Stimulated activated CD8-positive, alpha-beta memory T cell treated with anti-CD3 and anti-CD28 coated beads, Interleukin-7, amount 100 ng/mL, for 24 hours (primary cell): ENCODE measurements around the gene DYNLT1.
"Not testable (repeated sequence)": the region's sequence is repeated elsewhere in the genome, so short reads cannot be mapped to it uniquely, and the experiment has no call there.

ENCODE experiments used
- DNase-seq: peaks from one replicate; pipeline ENCODE4 v3.0.0-alpha.2; 2020; ENCODE audit warnings: low read depth

Gene DYNLT1

GRCh38 chr6:158644231-158645063 lies at the start of gene DYNLT1:
Gene DYNLT1, minus strand, starts transcription at chr6:158644743. Its CDS starts 35 bp downstream, at chr6:158644708.
- peak; percentile 84 for DNase-seq

- DNase-seq, result no peak
These were observed 44.3 kb upstream of the DYNLT1 start for GRCh38 chr6:158688860-158689259.

GRCh38 chr6:158687506-158687905 lies 43.0 kb upstream of the DYNLT1 start:
- no peak for DNase-seq

GRCh38 chr6:158686791-158687381 lies 42.3 kb upstream of the DYNLT1 start:
- no peak for DNase-seq

GRCh38 chr6:158686311-158686710 lies 41.8 kb upstream of the DYNLT1 start:
- DNase-seq, result no peak

- DNase-seq, result no peak
These were observed 40.3 kb upstream of the DYNLT1 start for GRCh38 chr6:158684745-158685324.

- no peak for DNase-seq
These were observed 39.8 kb upstream of the DYNLT1 start for GRCh38 chr6:158684311-158684710.

GRCh38 chr6:158680481-158680880 lies 35.9 kb upstream of the DYNLT1 start:
- no peak for DNase-seq

GRCh38 chr6:158680015-158680414 lies 35.5 kb upstream of the DYNLT1 start:
- DNase-seq, result no peak

- no peak for DNase-seq
These were observed 33.5 kb upstream of the DYNLT1 start for GRCh38 chr6:158677906-158678578.

GRCh38 chr6:158677094-158677493 lies 32.6 kb upstream of the DYNLT1 start:
- not testable (repeated sequence) for DNase-seq

- DNase-seq, result no peak
These were observed 30.0 kb upstream of the DYNLT1 start for GRCh38 chr6:158674342-158675131.

GRCh38 chr6:158672726-158673125 lies 28.2 kb upstream of the DYNLT1 start:
- no peak for DNase-seq

- DNase-seq, result not testable (repeated sequence)
These were observed 27.6 kb upstream of the DYNLT1 start for GRCh38 chr6:158672119-158672518.

- no peak for DNase-seq
These were observed 24.8 kb upstream of the DYNLT1 start for GRCh38 chr6:158669145-158670035.

GRCh38 chr6:158668707-158669103 lies 24.2 kb upstream of the DYNLT1 start:
- no peak for DNase-seq

GRCh38 chr6:158667360-158667981 lies 22.9 kb upstream of the DYNLT1 start:
- no peak for DNase-seq

- DNase-seq, result no peak
These were observed 22.3 kb upstream of the DYNLT1 start for GRCh38 chr6:158666628-158667359.

GRCh38 chr6:158665332-158665731 lies 20.8 kb upstream of the DYNLT1 start:
- no peak for DNase-seq
